Muscle of arm (tissue), 12 donors: ENCODE data around the gene SPATA9. TPM values are rescaled to one million over a fixed set of nuclear protein-coding genes. Genes with fewer than 3 reads are reported as not detected.
"Not testable (repeated sequence)": the region's sequence is repeated elsewhere in the genome, so short reads cannot be mapped to it uniquely, and the experiment has no call there.

Experiments used
- DNase-seq: peaks from one replicate; pipeline ENCODE4 v3.0.0-alpha.2; 2013
- polyA plus RNA-seq, 12 donors: library from polyadenylated mRNA; unstranded; fragments of 120-200 nt; gene quantifications; one replicate each; pipeline ENCODE4 v1.2.1, GENCODE V29; 2013; ENCODE audit not compliant: insufficient read length in 12 of 12

SPATA9 gene
- polyA plus RNA-seq, 12 donors = 0.96 to 3.6 (median 2.3) TPM; not detected in 2

- no peak for DNase-seq
Measured at GRCh38 chr5:95718203-95718602, 35.4 kb upstream of the SPATA9 start.

- no peak for DNase-seq
Measured at GRCh38 chr5:95717439-95717838, 34.6 kb upstream of the SPATA9 start.

GRCh38 chr5:95715799-95716461 is 33.1 kb upstream of the SPATA9 start:
- no peak for DNase-seq

- no peak for DNase-seq
Measured at GRCh38 chr5:95713960-95714710, 31.3 kb upstream of the SPATA9 start.

GRCh38 chr5:95713246-95713645 is 30.5 kb upstream of the SPATA9 start:
- not testable (repeated sequence) for DNase-seq

- DNase-seq = no peak
Measured at GRCh38 chr5:95712347-95712958, 29.7 kb upstream of the SPATA9 start.

GRCh38 chr5:95711501-95712346 is 28.9 kb upstream of the SPATA9 start:
- no peak for DNase-seq

- not testable (repeated sequence) for DNase-seq
Measured at GRCh38 chr5:95710651-95711500, 28.1 kb upstream of the SPATA9 start.

GRCh38 chr5:95709967-95710650 is 27.3 kb upstream of the SPATA9 start:
- no peak for DNase-seq

- DNase-seq = no peak
Measured at GRCh38 chr5:95708876-95709275, 26.1 kb upstream of the SPATA9 start.

GRCh38 chr5:95707534-95708188 is 24.9 kb upstream of the SPATA9 start:
- DNase-seq = not testable (repeated sequence)

- no peak for DNase-seq
Measured at GRCh38 chr5:95707055-95707454, 24.3 kb upstream of the SPATA9 start.

GRCh38 chr5:95706196-95706595 is 23.4 kb upstream of the SPATA9 start:
- DNase-seq = not testable (repeated sequence)

GRCh38 chr5:95704150-95704549 is 21.4 kb upstream of the SPATA9 start:
- DNase-seq = no peak

- DNase-seq = no peak
Measured at GRCh38 chr5:95701074-95701473, 18.3 kb upstream of the SPATA9 start.

- no peak for DNase-seq
Measured at GRCh38 chr5:95699337-95699736, 16.5 kb upstream of the SPATA9 start.

GRCh38 chr5:95697781-95698681 is 15.2 kb upstream of the SPATA9 start:
- DNase-seq = no peak

GRCh38 chr5:95690333-95690732 is 7.5 kb upstream of the SPATA9 start:
- no peak for DNase-seq

- no peak for DNase-seq
Measured at GRCh38 chr5:95689680-95690079, 6.9 kb upstream of the SPATA9 start.
